ENCODE data around the gene SLC25A26.
A peak's percentile ranks its signal among the peaks of the same experiment; 100 is the strongest.
"Not testable (repeated sequence)": the region's sequence is repeated elsewhere in the genome, so short reads cannot be mapped to it uniquely, and the experiment has no call there.

SLC25A26 gene

DNA sequence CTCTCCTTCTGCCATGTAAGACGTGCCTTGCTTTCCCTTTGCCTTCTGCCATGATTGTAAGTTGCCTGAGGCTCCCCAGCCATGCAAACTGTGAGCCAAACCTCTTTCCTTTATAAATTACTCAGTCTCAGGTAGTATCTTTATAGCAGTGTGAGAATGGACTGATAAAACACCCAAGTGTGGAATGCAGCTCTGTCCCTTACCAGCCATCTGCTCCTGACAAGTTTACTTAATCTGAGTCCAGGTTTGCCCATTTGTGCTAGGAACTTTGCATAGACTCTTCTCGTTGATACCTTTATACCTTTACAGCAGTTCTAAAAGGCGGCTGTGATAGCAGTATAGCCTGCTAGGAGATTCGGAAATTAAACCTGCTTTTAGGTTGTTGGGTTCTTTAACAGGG, 48.1 kb downstream of the SLC25A26 start:
- peaks cover 11% of the 10 kb centered on the region for H3K4me1 Mint-ChIP-seq (ENCODE audit: low read depth)
- H3K36me3 Mint-ChIP-seq (ENCODE audit: low read depth) = peaks cover 58% of the 10 kb centered on the region
- H3K27ac Mint-ChIP-seq = no peak overlapping the region
- no peaks in the 10 kb centered on the region for H3K9me3 Mint-ChIP-seq
- no peak overlapping the region for H3K4me3 Mint-ChIP-seq
- DNase-seq = no peak
- H3K27me3 Mint-ChIP-seq = no peaks in the 10 kb centered on the region

- DNase-seq = no peak
- H3K4me1 Mint-ChIP-seq (ENCODE audit: low read depth) = peaks cover 11% of the 10 kb centered on the region
- no peaks in the 10 kb centered on the region for H3K9me3 Mint-ChIP-seq
- no peak overlapping the region for H3K4me3 Mint-ChIP-seq
- peaks cover 54% of the 10 kb centered on the region for H3K36me3 Mint-ChIP-seq (ENCODE audit: low read depth)
- no peaks in the 10 kb centered on the region for H3K27me3 Mint-ChIP-seq
- no peak overlapping the region for H3K27ac Mint-ChIP-seq
These were observed 48.6 kb downstream of the SLC25A26 start for GRCh38 chr3:66269411-66269810.

- Mint-ChIP-seq H3K4me1 (ENCODE audit: low read depth) (peaks cover 11% of the 10 kb centered on the region), H3K27me3 (no peaks in the 10 kb centered on the region), H3K4me3 (no peak overlapping the region), H3K27ac (no peak overlapping the region), H3K36me3 (ENCODE audit: low read depth) (peaks cover 49% of the 10 kb centered on the region), H3K9me3 (no peaks in the 10 kb centered on the region)
- no peak for DNase-seq
These were observed 49.5 kb downstream of the SLC25A26 start for GRCh38 chr3:66270288-66270687.

DNA sequence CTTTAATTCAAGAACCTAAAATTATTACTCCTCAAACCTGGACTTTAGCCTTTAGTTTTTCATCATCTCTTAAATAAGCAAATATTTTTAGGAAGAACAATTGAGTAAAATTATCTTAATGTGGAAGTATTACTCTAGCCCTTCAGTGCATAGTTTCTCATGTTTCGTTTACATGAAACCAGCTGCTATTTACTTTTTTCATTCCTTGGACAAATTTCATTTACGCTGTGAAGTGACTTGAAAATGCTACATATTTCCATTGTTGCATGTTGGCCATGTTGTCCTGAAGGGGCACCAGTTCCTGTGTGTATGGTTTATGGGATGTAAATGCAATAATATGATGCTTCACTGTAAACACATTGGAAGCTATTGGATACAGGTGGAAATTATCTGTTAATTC, 49.9 kb downstream of the SLC25A26 start:
- Mint-ChIP-seq H3K27me3 (no peaks in the 10 kb centered on the region), H3K36me3 (ENCODE audit: low read depth) (peaks cover 45% of the 10 kb centered on the region), H3K27ac (no peak overlapping the region), H3K9me3 (no peaks in the 10 kb centered on the region), H3K4me3 (no peak overlapping the region), H3K4me1 (ENCODE audit: low read depth) (peaks cover 7% of the 10 kb centered on the region)
- DNase-seq = no peak

GRCh38 chr3:66271231-66271630, 50.4 kb downstream of the SLC25A26 start:
- Mint-ChIP-seq H3K4me1 (ENCODE audit: low read depth) (peaks cover 7% of the 10 kb centered on the region), H3K36me3 (ENCODE audit: low read depth) (peaks cover 40% of the 10 kb centered on the region), H3K27me3 (no peaks in the 10 kb centered on the region), H3K27ac (no peak overlapping the region), H3K4me3 (no peak overlapping the region), H3K9me3 (no peaks in the 10 kb centered on the region)
- DNase-seq = no peak

DNA sequence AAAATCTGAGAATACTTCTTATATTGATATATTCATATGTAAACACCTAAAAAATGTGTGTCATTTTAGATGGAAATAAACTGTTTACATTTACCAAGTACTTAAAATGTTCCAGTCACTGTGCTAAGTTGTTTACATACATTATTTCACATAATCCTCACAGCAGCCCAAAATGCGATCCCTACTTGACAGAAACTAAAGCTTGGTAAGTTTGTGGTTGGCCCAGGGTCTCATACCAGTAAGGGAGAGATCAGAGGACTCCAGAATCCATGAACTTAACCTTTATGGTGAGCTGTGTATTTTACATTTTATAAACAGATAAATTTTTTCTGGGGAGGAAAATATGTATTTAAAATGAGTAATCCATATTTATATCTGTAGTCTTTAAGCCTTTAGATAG, 51.2 kb downstream of the SLC25A26 start:
- no peak for DNase-seq
- Mint-ChIP-seq H3K36me3 (ENCODE audit: low read depth) (peaks cover 33% of the 10 kb centered on the region), H3K9me3 (no peaks in the 10 kb centered on the region), H3K4me1 (ENCODE audit: low read depth) (peaks cover 12% of the 10 kb centered on the region), H3K27me3 (no peaks in the 10 kb centered on the region), H3K4me3 (no peak overlapping the region), H3K27ac (no peak overlapping the region)

- Mint-ChIP-seq H3K36me3 (ENCODE audit: low read depth) (peaks cover 22% of the 10 kb centered on the region), H3K4me1 (ENCODE audit: low read depth) (peaks cover 25% of the 10 kb centered on the region)
- not testable (repeated sequence) for H3K4me3 Mint-ChIP-seq, H3K9me3 Mint-ChIP-seq, H3K27me3 Mint-ChIP-seq, H3K27ac Mint-ChIP-seq, DNase-seq
These were observed 54.0 kb downstream of the SLC25A26 start for GRCh38 chr3:66274837-66275236.

DNA sequence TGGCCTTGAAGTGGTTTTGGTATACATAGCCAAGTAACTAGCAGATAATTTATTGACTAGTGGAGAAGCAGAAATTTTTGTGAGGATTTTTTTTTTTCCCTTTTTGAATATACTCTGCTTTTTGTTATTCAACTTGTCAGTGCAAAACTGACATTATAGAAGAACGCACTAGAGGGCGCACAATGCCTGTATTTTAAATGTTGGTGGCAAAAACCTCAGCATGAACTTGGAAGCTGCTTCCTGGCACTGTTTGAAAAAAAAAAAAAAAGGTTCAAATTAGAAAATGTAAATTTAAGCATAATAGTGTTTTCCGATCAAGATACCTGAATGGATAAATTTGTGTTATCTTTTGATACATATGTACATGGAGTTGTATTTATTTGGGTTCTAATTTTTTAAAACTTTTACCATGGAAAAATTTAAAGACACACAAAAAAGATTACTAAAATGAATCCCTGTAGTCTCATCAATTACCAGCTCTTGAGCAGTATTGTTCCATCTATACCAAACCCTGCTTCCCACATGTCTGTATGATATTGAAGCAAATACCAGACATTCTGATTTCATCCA, 56.0 kb downstream of the SLC25A26 start:
- Mint-ChIP-seq H3K27ac (no peak overlapping the region), H3K4me3 (no peak overlapping the region), H3K36me3 (ENCODE audit: low read depth) (peaks cover 15% of the 10 kb centered on the region), H3K9me3 (no peaks in the 10 kb centered on the region), H3K4me1 (ENCODE audit: low read depth) (peaks cover 37% of the 10 kb centered on the region), H3K27me3 (no peaks in the 10 kb centered on the region)
- DNase-seq = no peak

GRCh38 chr3:66279168-66279567, 58.4 kb downstream of the SLC25A26 start:
- Mint-ChIP-seq H3K4me1 (ENCODE audit: low read depth) (peaks cover 37% of the 10 kb centered on the region), H3K27ac (no peak overlapping the region), H3K4me3 (no peak overlapping the region), H3K36me3 (ENCODE audit: low read depth) (peaks cover 7% of the 10 kb centered on the region), H3K27me3 (no peaks in the 10 kb centered on the region), H3K9me3 (no peaks in the 10 kb centered on the region)
- no peak for DNase-seq

GRCh38 chr3:66280304-66280703, 59.5 kb downstream of the SLC25A26 start:
- H3K27me3 Mint-ChIP-seq = no peaks in the 10 kb centered on the region
- H3K36me3 Mint-ChIP-seq (ENCODE audit: low read depth) = peaks cover 13% of the 10 kb centered on the region
- peak overlapping the region; percentile 76 for H3K27ac Mint-ChIP-seq
- no peak for DNase-seq
- H3K9me3 Mint-ChIP-seq = no peaks in the 10 kb centered on the region
- peak overlapping the region; percentile 19 for H3K4me3 Mint-ChIP-seq
- H3K4me1 Mint-ChIP-seq (ENCODE audit: low read depth) = peaks cover 37% of the 10 kb centered on the region

GRCh38 chr3:66291922-66292321, 71.1 kb downstream of the SLC25A26 start:
- H3K27ac Mint-ChIP-seq, H3K9me3 Mint-ChIP-seq, H3K27me3 Mint-ChIP-seq, H3K4me3 Mint-ChIP-seq, DNase-seq: not testable (repeated sequence)
- Mint-ChIP-seq H3K4me1 (ENCODE audit: low read depth) (peaks cover 40% of the 10 kb centered on the region), H3K36me3 (ENCODE audit: low read depth) (peaks cover 21% of the 10 kb centered on the region)

- Mint-ChIP-seq H3K4me1 (ENCODE audit: low read depth) (peaks cover 57% of the 10 kb centered on the region), H3K27me3 (no peaks in the 10 kb centered on the region), H3K36me3 (ENCODE audit: low read depth) (peaks cover 12% of the 10 kb centered on the region), H3K4me3 (no peak overlapping the region), H3K9me3 (no peaks in the 10 kb centered on the region), H3K27ac (peak overlapping the region; percentile 79)
- no peak for DNase-seq
These were observed 76.6 kb downstream of the SLC25A26 start for GRCh38 chr3:66297260-66297873.

GRCh38 chr3:66297900-66298299, 77.1 kb downstream of the SLC25A26 start:
- H3K36me3 Mint-ChIP-seq (ENCODE audit: low read depth) = peaks cover 8% of the 10 kb centered on the region
- H3K9me3 Mint-ChIP-seq = no peaks in the 10 kb centered on the region
- no peak for DNase-seq
- H3K4me1 Mint-ChIP-seq (ENCODE audit: low read depth) = peaks cover 57% of the 10 kb centered on the region
- H3K27ac Mint-ChIP-seq = peak overlapping the region; percentile 79
- no peaks in the 10 kb centered on the region for H3K27me3 Mint-ChIP-seq
- H3K4me3 Mint-ChIP-seq = no peak overlapping the region

DNA sequence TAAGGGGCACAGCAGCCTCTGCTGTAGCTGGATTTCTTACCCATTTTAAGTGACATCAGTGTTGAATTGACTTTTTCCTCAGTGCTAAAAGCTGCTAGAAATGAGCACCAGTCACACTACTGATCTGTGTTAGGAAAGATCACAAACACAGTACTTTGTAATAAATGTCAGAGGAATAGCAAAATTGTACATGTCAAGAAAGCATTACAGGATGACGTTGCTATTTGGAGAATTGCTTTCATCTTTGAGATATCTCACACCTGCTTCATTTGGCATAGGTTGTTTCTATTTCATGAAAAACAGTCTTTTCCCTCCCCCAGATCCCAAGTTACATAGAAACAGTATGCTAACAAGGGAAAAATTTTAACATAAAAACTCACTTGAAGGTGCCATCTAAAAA, 77.8 kb downstream of the SLC25A26 start:
- no peak overlapping the region for H3K4me3 Mint-ChIP-seq
- H3K4me1 Mint-ChIP-seq (ENCODE audit: low read depth) = peaks cover 60% of the 10 kb centered on the region
- no peak for DNase-seq
- peaks cover 9% of the 10 kb centered on the region for H3K36me3 Mint-ChIP-seq (ENCODE audit: low read depth)
- H3K27ac Mint-ChIP-seq = peak overlapping the region; percentile 79
- H3K27me3 Mint-ChIP-seq = no peaks in the 10 kb centered on the region
- H3K9me3 Mint-ChIP-seq = no peaks in the 10 kb centered on the region

DNA sequence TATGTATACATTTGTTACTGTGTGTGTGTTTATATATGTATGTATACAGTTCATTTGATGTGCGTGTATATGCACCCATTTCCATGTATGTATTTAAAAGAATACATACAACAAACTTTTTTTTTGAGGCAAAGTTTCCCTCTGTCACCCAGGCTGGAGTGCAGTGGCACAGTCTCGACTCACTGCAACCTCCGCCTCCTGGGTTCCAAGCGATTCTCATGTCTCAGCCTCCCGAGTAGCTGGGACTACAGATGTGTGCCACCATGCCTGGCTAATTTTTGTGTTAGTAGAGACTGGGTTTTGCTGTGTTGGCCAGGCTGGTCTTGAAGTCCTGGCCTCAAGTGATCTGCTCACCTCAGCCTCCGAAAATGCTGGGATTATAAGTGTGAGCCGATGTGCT, 78.3 kb downstream of the SLC25A26 start:
- Mint-ChIP-seq H3K36me3 (ENCODE audit: low read depth) (peaks cover 13% of the 10 kb centered on the region), H3K4me1 (ENCODE audit: low read depth) (peaks cover 65% of the 10 kb centered on the region), H3K27ac (peak overlapping the region; percentile 79)
- DNase-seq, H3K4me3 Mint-ChIP-seq, H3K9me3 Mint-ChIP-seq, H3K27me3 Mint-ChIP-seq: not testable (repeated sequence)

GRCh38 chr3:66299891-66300290, 79.1 kb downstream of the SLC25A26 start:
- Mint-ChIP-seq H3K9me3 (no peaks in the 10 kb centered on the region), H3K27ac (no peak overlapping the region), H3K27me3 (no peaks in the 10 kb centered on the region), H3K36me3 (ENCODE audit: low read depth) (peaks cover 21% of the 10 kb centered on the region), H3K4me1 (ENCODE audit: low read depth) (peaks cover 73% of the 10 kb centered on the region), H3K4me3 (no peak overlapping the region)
- DNase-seq = no peak

Data from activated T-cell treated with anti-CD3 and anti-CD28 coated beads, Interleukin-2, amount 50 U/mL, for 24 hours (primary cell).